GM12891 (cell line): ENCODE data around the gene CAB39.

Experiments
- PAX5 ChIP-seq: IDR thresholded peaks from 2 replicates; pipeline ENCODE4 v1.6.1; 2011; ENCODE audit warnings: low read length, moderate library complexity, mild to moderate bottlenecking; ENCODE audit not compliant: insufficient read depth, severe bottlenecking
- POLR2A ChIP-seq: IDR thresholded peaks from 2 replicates; pipeline ENCODE4 v1.6.1; 2011; ENCODE audit warnings: low read depth, low read length, control low read depth
- POLR2AphosphoS5 ChIP-seq: IDR thresholded peaks from 2 replicates; pipeline ENCODE4 v1.6.1; 2011; ENCODE audit warnings: low read depth, low read length, control low read depth
- SPI1 ChIP-seq: IDR thresholded peaks from 2 replicates; pipeline ENCODE4 v1.6.1; 2011; ENCODE audit warnings: low read depth, low read length, control low read depth
- TAF1 ChIP-seq: IDR thresholded peaks from 2 replicates; pipeline ENCODE4 v1.6.1; 2011; ENCODE audit warnings: low read depth, low read length, control low read depth

- TF ChIP-seq TAF1: no peak
- no peak for TF ChIP-seq SPI1
- TF ChIP-seq POLR2AphosphoS5: no peak
- TF ChIP-seq POLR2A: no peak
- no peak for TF ChIP-seq PAX5
These were observed 96.4 kb downstream of the CAB39 start for GRCh38 chr2:230809015-230809414.
